NCI-H345 treated with DMSO at 0.1 percent for 48 hours (cell line): ENCODE data around the gene ZFHX3.
A peak's percentile ranks its signal among the peaks of the same experiment; 100 is the strongest.
"Not testable (repeated sequence)": the region's sequence is repeated elsewhere in the genome, so short reads cannot be mapped to it uniquely, and the experiment has no call there.

Experiments
- DNase-seq: peaks from one replicate; lab custom pipeline; 2025; ENCODE audit not compliant: unreplicated experiment; lab: John Stamatoyannopoulos, UW

The ZFHX3 gene

GRCh38 chr16:73000020-73000906, 47.7 kb downstream of the ZFHX3 start:
- peak; percentile 66 for DNase-seq

- peak; percentile 59 for DNase-seq
Observed at GRCh38 chr16:72999541-73000019, 48.3 kb downstream of the ZFHX3 start.

GRCh38 chr16:72997141-72997542, 50.8 kb downstream of the ZFHX3 start:
- no peak for DNase-seq

GRCh38 chr16:72996291-72997062, 51.5 kb downstream of the ZFHX3 start:
- DNase-seq: no peak

GRCh38 chr16:72995882-72996270, 52.1 kb downstream of the ZFHX3 start:
- DNase-seq: not testable (repeated sequence)

- no peak for DNase-seq
Observed at GRCh38 chr16:72995151-72995881, 52.6 kb downstream of the ZFHX3 start.

- DNase-seq: no peak
Observed at GRCh38 chr16:72992142-72992601, 55.8 kb downstream of the ZFHX3 start.

- DNase-seq: no peak
Observed at GRCh38 chr16:72991644-72992043, 56.3 kb downstream of the ZFHX3 start.

GRCh38 chr16:72991211-72991610, 56.7 kb downstream of the ZFHX3 start:
- DNase-seq: no peak

- DNase-seq: no peak
Observed at GRCh38 chr16:72990571-72990970, 57.4 kb downstream of the ZFHX3 start.

- no peak for DNase-seq
Observed at GRCh38 chr16:72989579-72990551, 58.1 kb downstream of the ZFHX3 start.

GRCh38 chr16:72989203-72989578, 58.7 kb downstream of the ZFHX3 start:
- DNase-seq: not testable (repeated sequence)

- no peak for DNase-seq
Observed at GRCh38 chr16:72988569-72988968, 59.4 kb downstream of the ZFHX3 start.

- no peak for DNase-seq
Observed at GRCh38 chr16:72987480-72987901, 60.4 kb downstream of the ZFHX3 start.

GRCh38 chr16:72985995-72986394, 61.9 kb downstream of the ZFHX3 start:
- DNase-seq: no peak

- no peak for DNase-seq
Observed at GRCh38 chr16:72985148-72985941, 62.6 kb downstream of the ZFHX3 start.

GRCh38 chr16:72983728-72984350, 64.1 kb downstream of the ZFHX3 start:
- DNase-seq: no peak

- no peak for DNase-seq
Observed at GRCh38 chr16:72983241-72983640, 64.7 kb downstream of the ZFHX3 start.

- DNase-seq: no peak
Observed at GRCh38 chr16:72979974-72980373, 68.0 kb downstream of the ZFHX3 start.
